Measurements from ENCODE around the gene ZNRF3.
"Not testable (repeated sequence)": the region's sequence is repeated elsewhere in the genome, so short reads cannot be mapped to it uniquely, and the experiment has no call there.

The ZNRF3 gene

GRCh38 chr22:28884747-28885350 is 1.5 kb downstream of the ZNRF3 start:
- DNase-seq (ENCODE audit: low read depth), result no peak

- no peak for DNase-seq (ENCODE audit: low read depth)
Observed at GRCh38 chr22:28885939-28886338, 2.6 kb downstream of the ZNRF3 start.

GRCh38 chr22:28886679-28887078 is 3.3 kb downstream of the ZNRF3 start:
- DNase-seq (ENCODE audit: low read depth), result not testable (repeated sequence)

GRCh38 chr22:28887725-28888459 is 4.5 kb downstream of the ZNRF3 start:
- no peak for DNase-seq (ENCODE audit: low read depth)

GRCh38 chr22:28889478-28890024 is 6.2 kb downstream of the ZNRF3 start:
- no peak for DNase-seq (ENCODE audit: low read depth)

- no peak for DNase-seq (ENCODE audit: low read depth)
Observed at GRCh38 chr22:28891156-28891733, 7.9 kb downstream of the ZNRF3 start.

GRCh38 chr22:28892175-28892731 is 8.9 kb downstream of the ZNRF3 start:
- no peak for DNase-seq (ENCODE audit: low read depth)

- no peak for DNase-seq (ENCODE audit: low read depth)
Observed at GRCh38 chr22:28893810-28894209, 10.4 kb downstream of the ZNRF3 start.

GRCh38 chr22:28894334-28894733 is 11.0 kb downstream of the ZNRF3 start:
- DNase-seq (ENCODE audit: low read depth), result no peak

GRCh38 chr22:28894807-28895206 is 11.4 kb downstream of the ZNRF3 start:
- no peak for DNase-seq (ENCODE audit: low read depth)

- no peak for DNase-seq (ENCODE audit: low read depth)
Observed at GRCh38 chr22:28896611-28897010, 13.2 kb downstream of the ZNRF3 start.

GRCh38 chr22:28898233-28898629 is 14.9 kb downstream of the ZNRF3 start:
- DNase-seq (ENCODE audit: low read depth), result no peak

- no peak for DNase-seq (ENCODE audit: low read depth)
Observed at GRCh38 chr22:28899199-28899853, 16.0 kb downstream of the ZNRF3 start.

GRCh38 chr22:28900379-28900925 is 17.1 kb downstream of the ZNRF3 start:
- DNase-seq (ENCODE audit: low read depth), result no peak

GRCh38 chr22:28902490-28902889 is 19.1 kb downstream of the ZNRF3 start:
- DNase-seq (ENCODE audit: low read depth), result no peak

GRCh38 chr22:28903080-28903479 is 19.7 kb downstream of the ZNRF3 start:
- no peak for DNase-seq (ENCODE audit: low read depth)

GRCh38 chr22:28903729-28904128 is 20.4 kb downstream of the ZNRF3 start:
- no peak for DNase-seq (ENCODE audit: low read depth)

GRCh38 chr22:28904211-28904896 is 21.0 kb downstream of the ZNRF3 start:
- DNase-seq (ENCODE audit: low read depth), result peak; percentile 30

- DNase-seq (ENCODE audit: low read depth), result no peak
Observed at GRCh38 chr22:28905256-28905832, 22.0 kb downstream of the ZNRF3 start.

GRCh38 chr22:28906312-28906711 is 22.9 kb downstream of the ZNRF3 start:
- no peak for DNase-seq (ENCODE audit: low read depth)
